Right forelimb (tissue), 1 donor: Measurements from ENCODE around the gene MSRB3.
"Not testable (repeated sequence)": the region's sequence is repeated elsewhere in the genome, so short reads cannot be mapped to it uniquely, and the experiment has no call there.

ENCODE experiments used
- DNase-seq: peaks from one replicate; pipeline ENCODE4 v3.0.0-alpha.2; 2018

The MSRB3 gene

GRCh38 chr12:65292241-65292640 lies 13.8 kb downstream of the MSRB3 start:
- no peak for DNase-seq

- DNase-seq, result no peak
These were observed 15.3 kb downstream of the MSRB3 start for GRCh38 chr12:65293735-65294134.

- DNase-seq, result no peak
These were observed 16.3 kb downstream of the MSRB3 start for GRCh38 chr12:65294641-65295262.

- no peak for DNase-seq
These were observed 18.2 kb downstream of the MSRB3 start for GRCh38 chr12:65296508-65297265.

- DNase-seq, result no peak
These were observed 21.6 kb downstream of the MSRB3 start for GRCh38 chr12:65300097-65300496.

- DNase-seq, result no peak
These were observed 22.3 kb downstream of the MSRB3 start for GRCh38 chr12:65300679-65301349.

GRCh38 chr12:65302891-65303290 lies 24.4 kb downstream of the MSRB3 start:
- DNase-seq, result no peak

GRCh38 chr12:65305346-65305950 lies 27.0 kb downstream of the MSRB3 start:
- DNase-seq, result no peak

GRCh38 chr12:65306366-65307168 lies 28.1 kb downstream of the MSRB3 start:
- DNase-seq, result no peak

GRCh38 chr12:65307169-65307501 lies 28.7 kb downstream of the MSRB3 start:
- no peak for DNase-seq

GRCh38 chr12:65308006-65308405 lies 29.5 kb downstream of the MSRB3 start:
- no peak for DNase-seq

GRCh38 chr12:65308601-65309071 lies 30.2 kb downstream of the MSRB3 start:
- no peak for DNase-seq

GRCh38 chr12:65311260-65311659 lies 32.8 kb downstream of the MSRB3 start:
- DNase-seq, result no peak

GRCh38 chr12:65313719-65314317 lies 35.3 kb downstream of the MSRB3 start:
- DNase-seq, result no peak

GRCh38 chr12:65315238-65315637 lies 36.8 kb downstream of the MSRB3 start:
- DNase-seq, result not testable (repeated sequence)

- DNase-seq, result no peak
These were observed 39.8 kb downstream of the MSRB3 start for GRCh38 chr12:65318186-65318685.

GRCh38 chr12:65319688-65320200 lies 41.3 kb downstream of the MSRB3 start:
- no peak for DNase-seq

GRCh38 chr12:65323070-65323469 lies 44.6 kb downstream of the MSRB3 start:
- no peak for DNase-seq

- DNase-seq, result no peak
These were observed 45.6 kb downstream of the MSRB3 start for GRCh38 chr12:65324056-65324455.

- DNase-seq, result no peak
These were observed 46.1 kb downstream of the MSRB3 start for GRCh38 chr12:65324551-65324950.

GRCh38 chr12:65325183-65325582 lies 46.7 kb downstream of the MSRB3 start:
- DNase-seq, result no peak

- no peak for DNase-seq
These were observed 48.1 kb downstream of the MSRB3 start for GRCh38 chr12:65326616-65327015.
